BLaER1 treated with 17β-estradiol and CSF1 and Interleukin-3, amounts not matched to agents 10 nM and 100 nM (cell line): ENCODE results near the gene HEXB.
"Not testable (repeated sequence)": the region's sequence is repeated elsewhere in the genome, so short reads cannot be mapped to it uniquely, and the experiment has no call there.

Source experiments
- H3K27ac ChIP-seq, 11 experiments: shearing (Covaris generic); formaldehyde crosslinking; 2 replicates each; pipeline ENCODE4 v1.8.1; 2022
- H3K27me3 ChIP-seq, 11 experiments: shearing (Covaris generic); formaldehyde crosslinking; 2 replicates each; pipeline ENCODE4 v1.8.1; 2022
- H3K36me3 ChIP-seq, 11 experiments: shearing (Covaris generic); formaldehyde crosslinking; 2 replicates each; pipeline ENCODE4 v1.8.1; 2022
- H3K4me1 ChIP-seq, 10 experiments: shearing (Covaris generic); formaldehyde crosslinking; 2 replicates each; pipeline ENCODE4 v1.8.1; 2022
- H3K4me2 ChIP-seq, 11 experiments: shearing (Covaris generic); formaldehyde crosslinking; 2 replicates each; pipeline ENCODE4 v1.8.1; 2022
- H3K4me3 ChIP-seq, 10 experiments: shearing (Covaris generic); formaldehyde crosslinking; 2 replicates each; pipeline ENCODE4 v1.8.1; 2022
- H3K9ac ChIP-seq, 11 experiments: shearing (Covaris generic); formaldehyde crosslinking; 2 replicates each; pipeline ENCODE4 v1.8.1; 2022
- H3K9me3 ChIP-seq, 11 experiments: shearing (Covaris generic); formaldehyde crosslinking; replicated peaks in 1 of 11; 2 replicates each; pipeline ENCODE4 v1.8.1; 2022
- H4K20me1 ChIP-seq, 11 experiments: shearing (Covaris generic); formaldehyde crosslinking; 2 replicates each; pipeline ENCODE4 v1.8.1; 2022
- Cebpa-rat ChIP-seq, 11 experiments: shearing (Covaris generic); IDR thresholded peaks; 2 replicates each; pipeline ENCODE4 v1.8.1; 2022

Gene HEXB

DNA sequence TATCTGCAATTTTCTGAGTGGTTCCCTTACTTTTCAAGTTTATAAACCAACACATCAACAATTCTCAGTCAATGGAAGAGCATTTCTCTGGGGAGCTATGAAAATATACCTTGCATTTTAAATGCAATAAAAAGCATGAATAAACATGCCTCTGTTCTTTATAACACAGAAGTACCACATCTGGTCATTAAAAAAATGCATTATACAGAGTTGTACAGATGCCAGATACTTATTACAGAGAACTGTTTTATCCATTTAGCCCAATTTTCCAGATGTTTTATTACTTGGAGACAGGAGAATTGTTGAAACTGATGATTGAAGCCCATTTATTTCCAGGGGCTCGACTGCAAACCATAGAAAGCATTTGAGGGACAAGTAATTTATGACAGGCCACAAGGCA, 19.2 kb upstream of the HEXB start:
- no peaks in the 10 kb centered on the region for H4K20me1 ChIP-seq
- no peaks in the 10 kb centered on the region for H3K36me3 ChIP-seq
- H3K4me3 ChIP-seq, result no peak overlapping the region
- peaks cover 14 to 17% (median 15%) of the 10 kb centered on the region in 11 experiments for H3K9me3 ChIP-seq
- no peak overlapping the region for H3K9ac ChIP-seq
- H3K4me2 ChIP-seq, result no peak overlapping the region
- no peak for TF ChIP-seq Cebpa-rat (IDR thresholded peaks at IDR 0.05)
- no peak overlapping the region for H3K27ac ChIP-seq
- no peaks in the 10 kb centered on the region for H3K27me3 ChIP-seq
- peaks cover 0 to 25% (median 0%) of the 10 kb centered on the region in 10 experiments; a peak in 7 of 20 replicates for H3K4me1 ChIP-seq

DNA sequence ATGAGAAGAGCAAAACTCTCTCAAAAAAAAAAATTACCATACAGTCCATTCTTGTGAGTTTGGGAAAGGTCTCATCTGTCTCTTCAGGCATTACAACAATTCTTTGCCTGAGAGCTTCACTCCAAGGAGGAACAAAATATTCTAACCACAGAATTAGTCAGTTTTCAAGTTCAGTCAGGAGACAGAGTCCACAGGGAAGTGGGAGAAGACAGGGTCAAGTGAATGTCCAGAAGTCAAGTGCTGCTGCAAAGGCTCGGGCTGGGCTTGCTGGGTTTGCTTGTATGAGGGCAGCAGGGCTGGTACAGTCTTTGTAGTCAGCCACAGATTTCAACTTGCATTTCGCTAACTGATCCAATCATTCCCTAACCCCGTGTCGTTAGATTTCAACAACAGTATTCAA, 17.6 kb upstream of the HEXB start:
- Histone ChIP-seq H3K27me3 (no peaks in the 10 kb centered on the region), H3K9ac (no peak overlapping the region), H3K9me3 (peaks cover 14 to 17% (median 15%) of the 10 kb centered on the region in 11 experiments), H3K4me1 (peaks cover 0 to 25% (median 0%) of the 10 kb centered on the region in 10 experiments; a peak in 6 of 20 replicates), H3K36me3 (no peaks in the 10 kb centered on the region), H4K20me1 (peaks cover 0 to 4% (median 0%) of the 10 kb centered on the region in 11 experiments; a peak in 1 of 22 replicates), H3K4me2 (peak overlapping the region in 3 of 11 experiments; percentile 9 to 69 (median 69); a peak in 5 of 22 replicates), H3K27ac (no peak overlapping the region), H3K4me3 (no peak overlapping the region)
- TF ChIP-seq Cebpa-rat (IDR thresholded peaks at IDR 0.05), result no peak

DNA sequence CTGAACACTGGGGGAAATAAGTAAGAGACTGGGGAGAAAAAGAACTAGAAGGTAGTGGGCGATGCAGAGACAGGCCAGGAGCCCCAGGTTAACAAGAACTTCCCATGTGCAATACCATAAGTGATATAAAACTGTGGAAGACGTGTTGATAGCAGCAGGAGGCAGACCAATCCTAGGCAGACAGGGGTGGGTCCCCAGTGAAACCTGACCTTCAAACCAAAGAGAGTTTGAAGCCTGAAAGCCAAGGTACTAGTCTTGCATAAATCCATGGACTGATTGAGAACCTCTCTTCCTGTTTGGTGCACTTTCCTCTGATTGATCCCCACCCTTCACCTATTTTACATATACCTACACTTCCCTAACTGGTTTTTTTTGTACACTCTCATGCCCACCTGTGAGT, 15.2 kb upstream of the HEXB start:
- H3K27ac ChIP-seq, result no peak overlapping the region
- H3K4me1 ChIP-seq, result peaks cover 5 to 30% (median 6%) of the 10 kb centered on the region in 10 experiments; a peak in 15 of 20 replicates
- H3K9ac ChIP-seq, result no peak overlapping the region
- no peak for TF ChIP-seq Cebpa-rat (IDR thresholded peaks at IDR 0.05)
- no peaks in the 10 kb centered on the region for H3K36me3 ChIP-seq
- no peak overlapping the region for H3K4me2 ChIP-seq
- peaks cover 0 to 4% (median 0%) of the 10 kb centered on the region in 11 experiments; a peak in 1 of 22 replicates for H4K20me1 ChIP-seq
- no peak overlapping the region for H3K4me3 ChIP-seq
- H3K27me3 ChIP-seq, result no peaks in the 10 kb centered on the region
- H3K9me3 ChIP-seq, result peaks cover 14 to 17% (median 15%) of the 10 kb centered on the region in 11 experiments

DNA sequence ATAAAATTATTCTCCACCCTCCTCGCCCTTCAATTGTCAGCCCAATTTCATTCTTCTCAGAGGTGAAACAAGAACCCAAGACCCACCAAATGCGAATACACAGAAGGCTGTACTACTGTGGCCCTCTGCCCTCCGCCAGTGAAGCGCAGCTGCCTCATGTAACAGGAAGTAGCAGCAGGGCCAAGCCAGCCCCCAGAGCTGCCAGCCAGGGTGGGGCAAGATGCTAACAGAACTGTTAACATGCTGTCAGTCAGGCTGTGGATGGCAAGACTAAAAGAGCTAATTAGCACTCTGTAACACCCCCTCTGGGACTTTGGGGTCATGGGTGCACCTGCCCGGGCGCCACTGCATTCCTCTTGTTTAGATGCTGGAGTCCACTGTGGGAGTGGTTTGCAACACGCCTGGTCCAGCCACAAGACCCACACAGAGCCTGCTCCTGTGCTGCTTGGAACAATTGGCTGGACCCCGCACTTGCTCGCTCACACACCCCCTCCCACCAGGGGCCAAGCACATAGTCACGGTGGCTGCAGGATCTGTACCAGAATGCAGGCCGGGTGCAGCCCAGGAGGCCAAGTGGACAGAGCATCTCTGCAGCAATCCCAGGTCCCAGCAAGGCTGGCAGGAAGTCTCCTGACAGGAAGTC, 14.5 kb upstream of the HEXB start:
- Histone ChIP-seq H3K9me3 (peaks cover 14 to 17% (median 15%) of the 10 kb centered on the region in 11 experiments), H3K4me3 (no peak overlapping the region), H4K20me1 (peaks cover 0 to 4% (median 0%) of the 10 kb centered on the region in 11 experiments; a peak in 1 of 22 replicates), H3K4me2 (no peak overlapping the region), H3K9ac (no peak overlapping the region), H3K4me1 (peaks cover 5 to 28% (median 6%) of the 10 kb centered on the region in 10 experiments; a peak in 15 of 20 replicates), H3K27ac (no peak overlapping the region), H3K27me3 (no peaks in the 10 kb centered on the region), H3K36me3 (no peaks in the 10 kb centered on the region)
- no peak for TF ChIP-seq Cebpa-rat (IDR thresholded peaks at IDR 0.05)

DNA sequence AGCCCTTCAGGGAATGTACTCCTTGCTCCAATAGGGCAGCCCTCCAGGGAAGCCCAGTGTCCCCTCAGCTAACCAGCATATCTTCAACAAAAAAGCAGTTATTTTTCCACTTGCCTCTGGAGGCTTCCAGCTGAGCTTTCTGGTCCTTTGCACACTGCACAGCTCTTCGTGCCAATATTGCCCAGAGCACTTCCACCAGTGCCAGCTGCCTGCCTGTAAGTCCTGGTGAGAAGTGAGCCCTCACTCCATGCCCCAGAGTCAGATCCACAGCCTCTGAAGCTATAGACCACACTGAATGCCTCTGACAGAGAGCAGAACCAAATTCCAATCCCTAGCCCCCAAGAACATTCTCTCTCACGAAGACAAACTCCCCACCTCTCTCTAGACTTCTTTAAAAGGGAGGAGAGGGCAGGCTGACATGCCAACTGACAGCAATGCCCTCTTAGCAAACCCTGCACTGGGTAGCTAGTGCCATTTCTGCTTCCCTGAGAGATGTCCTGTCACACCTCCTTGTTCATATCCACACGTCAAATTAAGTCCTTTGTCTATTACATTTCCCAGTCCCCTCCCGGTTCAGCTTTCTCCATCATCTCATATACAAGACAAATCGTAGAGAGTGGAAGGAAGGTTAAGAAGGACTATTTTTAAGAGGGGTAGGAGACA, 12.7 kb upstream of the HEXB start:
- Histone ChIP-seq H3K27me3 (no peaks in the 10 kb centered on the region), H3K27ac (no peak overlapping the region), H3K9ac (no peak overlapping the region), H3K4me3 (no peak overlapping the region), H3K9me3 (peaks cover 14 to 17% (median 15%) of the 10 kb centered on the region in 11 experiments), H3K36me3 (no peaks in the 10 kb centered on the region), H4K20me1 (peaks cover 0 to 4% (median 0%) of the 10 kb centered on the region in 11 experiments; a peak in 1 of 22 replicates), H3K4me1 (peaks cover 5 to 18% (median 6%) of the 10 kb centered on the region in 10 experiments; a peak in 15 of 20 replicates), H3K4me2 (no peak overlapping the region)
- no peak for TF ChIP-seq Cebpa-rat (IDR thresholded peaks at IDR 0.05)

DNA sequence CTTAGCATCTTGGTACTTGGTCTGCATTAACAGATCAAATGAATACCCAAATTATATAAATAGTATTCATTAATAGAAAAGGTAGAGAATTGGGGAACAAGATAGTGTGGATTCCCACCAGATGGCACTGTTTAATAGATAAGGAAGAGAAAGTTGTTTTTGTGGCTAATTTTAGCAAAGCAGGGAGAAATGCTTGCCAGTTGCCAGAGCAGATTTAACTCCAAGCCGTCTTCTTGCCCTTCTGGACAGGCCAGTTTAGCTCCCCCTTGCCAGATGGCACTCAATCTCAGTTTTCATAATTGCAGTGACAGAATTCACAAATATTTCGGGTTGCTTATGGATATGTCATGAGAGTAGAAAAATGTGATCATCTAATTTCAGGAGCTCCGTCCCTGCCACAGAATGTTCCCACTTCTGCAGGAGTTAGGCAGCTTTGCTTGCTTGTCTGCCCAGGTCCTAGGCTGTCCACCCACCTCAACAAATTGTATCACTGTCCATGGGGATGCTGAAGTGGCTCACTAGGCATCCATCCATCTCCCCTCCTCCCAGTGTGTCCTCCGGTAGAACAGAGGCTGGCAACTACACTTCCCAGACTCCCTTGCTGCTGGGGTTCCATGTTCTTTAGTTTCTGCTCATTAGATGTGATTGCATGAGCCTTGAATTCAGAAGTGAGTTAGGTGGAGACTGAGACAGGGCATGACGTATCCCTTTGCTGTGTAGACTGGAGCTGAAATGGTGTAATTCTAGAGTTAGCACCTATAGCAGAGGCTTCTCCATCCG, 11.8 kb upstream of the HEXB start:
- H3K4me3 ChIP-seq, result no peak overlapping the region
- peaks cover 14 to 17% (median 15%) of the 10 kb centered on the region in 11 experiments for H3K9me3 ChIP-seq
- peak overlapping the region in 7 of 11 experiments; percentile 10 to 40 (median 31); a peak in 11 of 22 replicates for H3K4me2 ChIP-seq
- H3K36me3 ChIP-seq, result no peaks in the 10 kb centered on the region
- H3K27ac ChIP-seq, result peak overlapping the region in 2 of 11 experiments; percentile 11 to 13; a peak in 4 of 22 replicates
- peaks cover 0 to 4% (median 0%) of the 10 kb centered on the region in 11 experiments; a peak in 1 of 22 replicates for H4K20me1 ChIP-seq
- no peaks in the 10 kb centered on the region for H3K27me3 ChIP-seq
- H3K4me1 ChIP-seq, result peaks cover 5 to 9% (median 6%) of the 10 kb centered on the region in 10 experiments; a peak in 15 of 20 replicates
- no peak for TF ChIP-seq Cebpa-rat (IDR thresholded peaks at IDR 0.05)
- 0 out of 22 replicates have a peak overlapping the region, but pooled peaks of 1 of the 11 experiments have one; percentile 11 for H3K9ac ChIP-seq

DNA sequence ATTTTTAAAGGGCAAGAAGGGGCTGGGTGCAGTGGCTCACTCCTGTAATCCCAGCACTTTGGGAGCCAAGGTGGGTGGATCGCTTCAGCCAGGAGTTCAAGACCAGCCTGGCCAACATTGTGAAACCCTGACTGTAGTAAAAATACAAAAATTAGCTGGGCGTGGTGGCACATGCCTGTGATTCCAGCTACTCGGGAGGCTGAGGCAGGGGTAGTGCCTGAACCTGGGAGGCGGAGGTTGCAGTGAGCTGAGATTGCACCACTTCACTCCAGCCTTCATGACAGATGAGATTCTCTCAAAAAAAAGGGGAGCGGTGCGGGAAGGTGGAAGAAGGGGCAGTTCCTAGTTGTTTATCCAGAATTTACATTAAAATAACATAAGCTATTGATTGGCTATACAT, 8.6 kb upstream of the HEXB start:
- not testable (repeated sequence) for H3K4me2 ChIP-seq, H4K20me1 ChIP-seq, H3K9me3 ChIP-seq, H3K9ac ChIP-seq, H3K4me3 ChIP-seq, H3K27me3 ChIP-seq, H3K27ac ChIP-seq, H3K36me3 ChIP-seq
- peaks cover 23 to 27% (median 24%) of the 10 kb centered on the region in 10 experiments for H3K4me1 ChIP-seq

DNA sequence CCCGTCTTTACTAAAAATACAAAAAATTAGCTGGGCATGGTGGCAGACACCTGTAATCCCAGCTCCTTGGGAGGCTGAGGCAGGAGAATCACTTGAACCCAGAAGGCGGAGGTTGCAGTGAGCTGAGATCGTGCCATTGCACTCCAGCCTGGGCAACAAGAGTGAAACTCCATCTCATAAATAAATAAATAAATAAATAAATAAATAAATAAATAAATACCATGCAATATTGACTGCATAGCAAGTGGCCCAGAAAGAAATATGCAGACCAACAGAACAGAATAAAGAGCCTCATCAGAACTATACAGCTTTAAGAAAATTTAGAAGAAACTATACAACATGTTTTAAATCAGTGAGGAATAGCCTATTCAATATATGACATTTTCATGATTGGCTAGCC, 6.9 kb upstream of the HEXB start:
- H3K27ac ChIP-seq, H3K36me3 ChIP-seq, H3K9me3 ChIP-seq, H4K20me1 ChIP-seq, H3K4me3 ChIP-seq, H3K27me3 ChIP-seq, H3K4me2 ChIP-seq, H3K9ac ChIP-seq: not testable (repeated sequence)
- peaks cover 32 to 39% (median 34%) of the 10 kb centered on the region in 10 experiments for H3K4me1 ChIP-seq

DNA sequence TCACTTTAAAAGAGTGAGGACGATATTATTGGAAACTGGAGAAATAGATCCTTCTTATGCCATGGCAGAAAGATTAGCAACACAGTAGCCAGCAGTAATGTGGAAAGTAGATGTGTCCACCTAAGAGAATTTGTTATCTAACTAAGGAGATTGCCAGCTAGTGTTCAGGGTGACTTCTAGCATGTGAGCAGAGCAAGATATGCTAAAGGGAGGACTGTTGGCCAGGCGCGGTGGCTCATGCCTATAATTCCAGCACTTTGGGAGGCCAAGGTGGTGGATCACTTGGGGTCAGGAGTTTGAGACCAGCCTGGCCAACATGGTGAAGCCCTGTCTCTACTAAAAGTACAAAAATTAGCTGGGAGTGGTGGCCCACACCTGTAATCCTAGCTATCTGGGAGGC, 5.7 kb upstream of the HEXB start:
- not testable (repeated sequence) for H3K9ac ChIP-seq, H3K27ac ChIP-seq, H3K4me3 ChIP-seq

More for the DNA sequence above, 5.7 kb upstream of the HEXB start:
- H4K20me1 ChIP-seq, H3K36me3 ChIP-seq, H3K27me3 ChIP-seq, H3K9me3 ChIP-seq: not testable (repeated sequence)
- Histone ChIP-seq H3K4me2 (peak overlapping the region in 3 of 11 experiments; percentile 14 to 92 (median 29); a peak in 3 of 22 replicates), H3K4me1 (peaks cover 40 to 46% (median 43%) of the 10 kb centered on the region in 10 experiments)
